Adrenal gland (tissue), 12 donors: ENCODE measurements around the gene TNNI3K. TPM values are rescaled to one million over a fixed set of nuclear protein-coding genes. Genes with fewer than 3 reads are reported as not detected.

ENCODE experiments used
- DNase-seq, 7 donors: peaks; one replicate each; pipeline ENCODE4 v3.0.0-alpha.2; 2019 to 2020
- H3K27ac ChIP-seq, 5 donors: fragments of 200-600 bp; sonication (generic) in 4 of 5; 1 replicate in 3 of 5; 2 replicates in 2 of 5; pipeline versions ENCODE4 v1.5.1 to v1.8.0; 2016 to 2020; ENCODE audit warnings: mild to moderate bottlenecking in 1 of 5
- H3K27me3 ChIP-seq: fragments of 200-600 bp; 2 replicates; pipeline ENCODE4 v1.8.0; 2021
- H3K36me3 ChIP-seq, 2 donors: fragments of 200-600 bp; replicated peaks in 1 of 2; 1 replicate in 1 of 2; 2 replicates in 1 of 2; pipeline versions ENCODE4 v1.5.1 to v1.8.0; 2018 to 2022
- H3K4me1 ChIP-seq, 2 donors: fragments of 200-600 bp; replicated peaks in 1 of 2; 1 replicate in 1 of 2; 2 replicates in 1 of 2; pipeline versions ENCODE4 v1.5.1 to v1.8.0; 2018 to 2021
- H3K4me3 ChIP-seq, 4 donors: fragments of 200-600 bp; sonication (generic) in 3 of 4; one replicate each; pipeline ENCODE4 v1.5.1; 2016 to 2018
- H3K9me3 ChIP-seq, 3 donors: fragments of 200-600 bp; sonication (generic) in 1 of 3; replicated peaks in 1 of 3; 1 replicate in 2 of 3; 2 replicates in 1 of 3; pipeline versions ENCODE4 v1.5.1 to v1.8.0; 2016 to 2021
- POLR2A ChIP-seq, 2 donors: fragments of 450-650 bp; IDR thresholded peaks; one replicate each; pipeline ENCODE4 v1.6.1; 2017; ENCODE audit warnings: antibody characterized with exemption in 2 of 2, mild to moderate bottlenecking in 2 of 2, moderate library complexity in 1 of 2
- WGBS, 4 donors: extraction: QIAGEN DNeasy Blood & Tissue Kit in 2 of 4; methylation state at CpG; one replicate each; pipeline versions ENCODE4 v1.1.5 to v1.1.7; 2013 to 2017; 5-methylcytosine and 5-hydroxymethylcytosine counted together
- intact Hi-C, 2 donors: fragments of 100-400 bp; cut with DNase I; formaldehyde crosslinking; loops; one replicate each; pipeline versions ENCODE4 v1.14.1 to v1.15.0; 2022 to 2023
- polyA plus RNA-seq, 3 donors: library from polyadenylated mRNA; stranded (reverse); fragments of 200-250 nt in 2 of 3; fragments of 350-450 nt in 1 of 3; fragmentation: Illumina TruSeq in 1 of 3; extraction: RNeasy Lipid Tissue Mini Kit (QIAGEN cat#74804) in 1 of 3; gene quantifications; one replicate each; pipeline ENCODE4 v1.2.3, GENCODE V29; 2013 to 2014
- total RNA-seq, 9 donors: library from RNA; depleted of rRNA in 4 of 9; stranded (reverse); fragments of >200 nt in 4 of 9; fragments of 120-200 nt in 1 of 9; fragmentation: NEBNext Ultra II Directional in 1 of 9; extraction: Animal tissue kit (Norgen Biotek cat#: 25700) in 1 of 9; gene quantifications; one replicate each; pipeline versions ENCODE4 v1.1.0 to v1.2.4, GENCODE V29; 2013 to 2023
- TF ChIP-seq, protein P1 (sequence below), 6 experiments: fragments of 450-650 bp in 4 of 6; fragments of 200-600 bp in 2 of 6; sonication (generic) in 1 of 6; IDR thresholded peaks; 1 replicate in 5 of 6; 2 replicates in 1 of 6; pipeline versions ENCODE4 v1.5.1 to v1.8.0; 2016 to 2021; ENCODE audit warnings: antibody characterized with exemption in 6 of 6, mild to moderate bottlenecking in 2 of 6, moderate library complexity in 1 of 6
- donor health status: healthy with polysubstance abuse.
- donor health status: Bipolar disorder and iron deficiency.
- donor health status: DM: yes; HTN: yes; CAD: no.
- donor health status: DM: no; HTN: no; CAD: no.
- donor health status: DM: no; HTN: no; CAD: no.
- donor health status: DM: yes; HTN: yes; CAD: no.

Gene TNNI3K
- total and polyA plus RNA-seq, 12 donors: 0.88 to 7.9 (median 2.1) TPM

DNA sequence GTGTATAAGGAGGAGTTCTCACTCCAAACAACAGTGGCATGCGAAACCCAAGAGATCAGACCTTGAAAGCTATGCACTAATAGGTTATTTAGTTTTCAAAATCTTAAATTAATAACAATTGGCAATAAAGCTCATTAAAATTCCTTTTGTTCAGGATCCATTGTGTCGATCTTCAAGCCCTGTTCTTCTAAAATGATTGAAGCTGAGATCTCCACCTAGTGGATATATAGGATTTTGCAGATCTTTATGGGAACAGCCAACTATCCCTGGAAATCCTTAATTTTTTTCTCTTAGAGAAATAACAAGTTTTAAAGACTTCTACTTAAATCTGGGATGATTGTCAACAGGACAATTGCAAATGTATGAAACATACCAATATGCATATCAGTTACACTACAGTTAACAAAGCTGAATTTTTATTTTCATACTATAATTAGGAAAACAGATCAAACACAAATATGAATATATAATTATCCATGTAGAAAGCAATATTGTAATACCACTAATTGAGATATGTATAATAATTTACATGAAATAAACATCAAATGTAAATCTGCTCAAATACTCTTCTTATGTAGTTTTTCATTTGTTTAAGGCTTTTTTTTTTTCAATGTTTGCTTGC lies 233.9 kb downstream of the TNNI3K start:
- Histone ChIP-seq H3K9me3 (no peaks in the 10 kb centered on the region), H3K27me3 (no peaks in the 10 kb centered on the region), H3K27ac (no peak overlapping the region), H3K4me1 (no peaks in the 10 kb centered on the region), H3K36me3 (no peaks in the 10 kb centered on the region), H3K4me3 (no peak overlapping the region)
- 5 to 13% (median 9%) methylated on average over 2 of the region's 2 CpGs for WGBS, 4 donors
- DNase-seq: no peak
- TF ChIP-seq, protein P1, sequence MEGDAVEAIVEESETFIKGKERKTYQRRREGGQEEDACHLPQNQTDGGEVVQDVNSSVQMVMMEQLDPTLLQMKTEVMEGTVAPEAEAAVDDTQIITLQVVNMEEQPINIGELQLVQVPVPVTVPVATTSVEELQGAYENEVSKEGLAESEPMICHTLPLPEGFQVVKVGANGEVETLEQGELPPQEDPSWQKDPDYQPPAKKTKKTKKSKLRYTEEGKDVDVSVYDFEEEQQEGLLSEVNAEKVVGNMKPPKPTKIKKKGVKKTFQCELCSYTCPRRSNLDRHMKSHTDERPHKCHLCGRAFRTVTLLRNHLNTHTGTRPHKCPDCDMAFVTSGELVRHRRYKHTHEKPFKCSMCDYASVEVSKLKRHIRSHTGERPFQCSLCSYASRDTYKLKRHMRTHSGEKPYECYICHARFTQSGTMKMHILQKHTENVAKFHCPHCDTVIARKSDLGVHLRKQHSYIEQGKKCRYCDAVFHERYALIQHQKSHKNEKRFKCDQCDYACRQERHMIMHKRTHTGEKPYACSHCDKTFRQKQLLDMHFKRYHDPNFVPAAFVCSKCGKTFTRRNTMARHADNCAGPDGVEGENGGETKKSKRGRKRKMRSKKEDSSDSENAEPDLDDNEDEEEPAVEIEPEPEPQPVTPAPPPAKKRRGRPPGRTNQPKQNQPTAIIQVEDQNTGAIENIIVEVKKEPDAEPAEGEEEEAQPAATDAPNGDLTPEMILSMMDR (IDR thresholded peaks at IDR 0.05): peak; percentile 30 to 63 (median 47)
- TF ChIP-seq POLR2A (IDR thresholded peaks at IDR 0.05): no peak
- intact Hi-C loops: no loop called here

DNA sequence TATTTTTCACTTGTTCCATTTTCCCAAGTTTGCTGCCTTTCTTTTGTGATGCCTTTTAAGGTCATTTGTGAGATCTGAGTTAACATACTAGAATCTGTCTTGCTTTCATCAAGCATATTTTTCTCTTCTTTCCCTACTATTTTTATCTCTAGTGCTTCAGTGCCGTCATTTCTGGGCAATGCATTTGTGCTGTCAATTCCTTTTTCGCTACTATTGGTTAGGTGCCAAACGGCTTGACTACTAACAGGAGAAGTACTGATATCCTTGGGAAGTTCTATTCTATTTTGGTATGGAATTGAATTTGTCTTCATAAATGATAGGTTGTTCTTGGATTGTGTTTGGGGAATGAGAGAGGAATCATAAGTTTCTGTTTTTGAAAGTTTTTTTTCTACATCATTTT lies 235.1 kb downstream of the TNNI3K start:
- H3K4me1 ChIP-seq: no peaks in the 10 kb centered on the region
- no peaks in the 10 kb centered on the region for H3K36me3 ChIP-seq
- H3K9me3 ChIP-seq: no peaks in the 10 kb centered on the region
- 28 to 47% (median 38%) methylated on average over 3 of the region's 3 CpGs for WGBS, 4 donors
- H3K4me3 ChIP-seq: no peak overlapping the region
- intact Hi-C loops: no loop called here
- H3K27me3 ChIP-seq: no peaks in the 10 kb centered on the region
- no peak overlapping the region for H3K27ac ChIP-seq
- TF ChIP-seq, protein P1 (IDR thresholded peaks at IDR 0.05): no peak
- TF ChIP-seq POLR2A (IDR thresholded peaks at IDR 0.05): no peak
- DNase-seq: peak in 2 of 7 donors; percentile 11 to 12

GRCh38 chr1:74470936-74471335 lies 235.7 kb downstream of the TNNI3K start:
- H3K9me3 ChIP-seq: no peaks in the 10 kb centered on the region
- H3K4me1 ChIP-seq: no peaks in the 10 kb centered on the region
- H3K27ac ChIP-seq: peak overlapping the region in 1 of 5 donors; percentile 15
- H3K36me3 ChIP-seq: no peaks in the 10 kb centered on the region
- no peak for DNase-seq
- H3K27me3 ChIP-seq: no peaks in the 10 kb centered on the region
- no peak overlapping the region for H3K4me3 ChIP-seq
- WGBS, 4 donors: 19 to 49% (median 41%) methylated on average over 3 of the region's 3 CpGs
- intact Hi-C loops: no loop called here
- TF ChIP-seq, protein P1 (IDR thresholded peaks at IDR 0.05): no peak
- TF ChIP-seq POLR2A (IDR thresholded peaks at IDR 0.05): no peak

- DNase-seq: no peak
- no peaks in the 10 kb centered on the region for H3K4me1 ChIP-seq
- intact Hi-C loops: no loop called here
- no peaks in the 10 kb centered on the region for H3K9me3 ChIP-seq
- 46 to 64% (median 60%) methylated on average over 3 of the region's 3 CpGs for WGBS, 4 donors
- TF ChIP-seq, protein P1 (IDR thresholded peaks at IDR 0.05): no peak
- no peak for TF ChIP-seq POLR2A (IDR thresholded peaks at IDR 0.05)
- no peaks in the 10 kb centered on the region for H3K36me3 ChIP-seq
- no peak overlapping the region for H3K4me3 ChIP-seq
- H3K27me3 ChIP-seq: no peaks in the 10 kb centered on the region
- no peak overlapping the region for H3K27ac ChIP-seq
These were observed 236.3 kb downstream of the TNNI3K start for GRCh38 chr1:74471470-74471869.
